Amniotic stem cell (primary cell): ENCODE measurements around the gene SHE.

ENCODE experiments used
- DNase-seq: peaks from one replicate; lab custom pipeline; 2025; lab: John Stamatoyannopoulos, UW

Gene SHE

GRCh38 chr1:154478639-154479038 lies 23.6 kb downstream of the SHE start:
- no peak for DNase-seq

- no peak for DNase-seq
These were observed 24.2 kb downstream of the SHE start for GRCh38 chr1:154478013-154478412.

- no peak for DNase-seq
These were observed 25.4 kb downstream of the SHE start for GRCh38 chr1:154476791-154477190.

- DNase-seq = no peak
These were observed 27.4 kb downstream of the SHE start for GRCh38 chr1:154474802-154475201.

GRCh38 chr1:154471304-154471703 lies 30.9 kb downstream of the SHE start:
- no peak for DNase-seq

- DNase-seq = no peak
These were observed 32.2 kb downstream of the SHE start for GRCh38 chr1:154469844-154470560.

GRCh38 chr1:154468535-154469250 lies 33.5 kb downstream of the SHE start:
- DNase-seq = no peak

- no peak for DNase-seq
These were observed 34.6 kb downstream of the SHE start for GRCh38 chr1:154467434-154468102.

- no peak for DNase-seq
These were observed 35.2 kb downstream of the SHE start for GRCh38 chr1:154466921-154467417.

- DNase-seq = no peak
These were observed 36.0 kb downstream of the SHE start for GRCh38 chr1:154466206-154466605.

GRCh38 chr1:154465621-154466195 lies 36.5 kb downstream of the SHE start:
- DNase-seq = no peak

GRCh38 chr1:154463512-154463990 lies 38.7 kb downstream of the SHE start:
- DNase-seq = no peak

- no peak for DNase-seq
These were observed 41.4 kb downstream of the SHE start for GRCh38 chr1:154460695-154461260.

GRCh38 chr1:154459080-154459479 lies 43.1 kb downstream of the SHE start:
- no peak for DNase-seq

GRCh38 chr1:154456631-154457030 lies 45.6 kb downstream of the SHE start:
- DNase-seq = no peak

GRCh38 chr1:154454386-154455120 lies 47.7 kb downstream of the SHE start:
- no peak for DNase-seq

GRCh38 chr1:154453574-154454352 lies 48.4 kb downstream of the SHE start:
- no peak for DNase-seq

GRCh38 chr1:154453161-154453560 lies 49.1 kb downstream of the SHE start:
- no peak for DNase-seq

- DNase-seq = no peak
These were observed 53.8 kb downstream of the SHE start for GRCh38 chr1:154448331-154448811.

GRCh38 chr1:154446789-154447188 lies 55.4 kb downstream of the SHE start:
- DNase-seq = no peak
